ENCODE data around the gene CORT. TPM values are rescaled to one million over a fixed set of nuclear protein-coding genes. Genes with fewer than 3 reads are reported as not detected.

Gene CORT
- total and polyA plus RNA-seq, 2 of the 4 experiments (the other 2 are of a cell fraction), result 0.10 TPM; not detected in 1

- Histone ChIP-seq H3K9me3 (ENCODE audit: control insufficient read depth, insufficient read depth, low read length) (no peaks in the 10 kb centered on the region), H3K18ac (ENCODE audit: low read depth, low read length) (no peak overlapping the region), H3K27me3 (ENCODE audit: control insufficient read depth, insufficient read depth, low read length) (no peaks in the 10 kb centered on the region), H3K23ac (ENCODE audit: low read depth, low read length) (peak overlapping the region; percentile 39; the same call in 1 of the 2 replicates), H3K9ac (ENCODE audit: low read depth, low read length) (no peak overlapping the region), H3K14ac (replicated peaks; ENCODE audit: low read depth, low read length) (no peak overlapping the region), H3K36me3 (ENCODE audit: control insufficient read depth, insufficient read depth, low read length) (no peaks in the 10 kb centered on the region), H2BK5ac (ENCODE audit: low read depth, low read length, poor library complexity, severe bottlenecking) (no peak overlapping the region), H2AK5ac (ENCODE audit: low read depth, low read length) (no peak overlapping the region), H3K4ac (ENCODE audit: low read depth, low read length) (no peak overlapping the region), H3K4me1 (ENCODE audit: control insufficient read depth, insufficient read depth, low read length) (peaks cover 4% of the 10 kb centered on the region), H4K91ac (ENCODE audit: insufficient read depth, low read depth, low read length) (no peak overlapping the region), H2AK9ac (replicated peaks; ENCODE audit: low read depth, low read length, poor library complexity) (no peak overlapping the region), H3K27ac (ENCODE audit: insufficient read depth, low read length) (no peak overlapping the region), H4K5ac (ENCODE audit: low read depth, low read length) (no peak overlapping the region), H2BK20ac (ENCODE audit: low read depth, low read length) (no peak overlapping the region), H4K20me1 (ENCODE audit: insufficient read depth, low read length) (peaks cover 36% of the 10 kb centered on the region), H3K4me2 (ENCODE audit: low read depth, low read length) (no peak overlapping the region), H2BK15ac (ENCODE audit: low read depth, low read length) (no peak overlapping the region), H3K79me1 (ENCODE audit: low read depth in 1 of 2, low read length in 2 of 2) (peaks cover 27 to 62% of the 10 kb centered on the region in 2 experiments), H2AFZ (replicated peaks; ENCODE audit: low read length, poor library complexity) (no peak overlapping the region), H3K4me3 (ENCODE audit: insufficient read depth, low read depth, low read length) (no peak overlapping the region), H3K9me1 (ENCODE audit: insufficient read depth, low read length) (peaks cover 4% of the 10 kb centered on the region), H2BK120ac (ENCODE audit: low read depth, low read length) (no peak overlapping the region), H3K56ac (ENCODE audit: extremely low read depth, insufficient read depth, low read length) (no peak overlapping the region), H4K8ac (ENCODE audit: low read depth in 2 of 2, low read length in 2 of 2) (no peak overlapping the region)
- POLR2A ChIA-PET (ENCODE audit: unreplicated experiment), result no interaction called here
- in situ Hi-C loops (cut with MboI; ENCODE audit: low sequenced_read_pairs) (loop anchor here (5.0 kb wide), 1 partner anchor 113 kb away; no protein-coding TSS in a partner anchor), intact Hi-C loops (cut with micrococcal nuclease) (no loop called here), dilution Hi-C loops (cut with HindIII; ENCODE audit: low sequenced_read_pairs, unreplicated experiment) (no loop called here)
- WGBS, 2 experiments (ENCODE audit: extremely low coverage in 2 of 2, insufficient read length in 1 of 2), result 80% methylated on average over 1 of the region's 12 CpGs; no CpG with 5 or more reads in 1 of the 2 experiments
- CTCF ChIA-PET, result interaction anchor here (0.6 kb wide), 1 partner anchor 21 kb away, joined by 3 read pairs; no protein-coding TSS in a partner anchor
- ATAC-seq (ENCODE audit: low read depth) (no peak), DNase-seq (no peak)
- TF ChIP-seq ELK1 (IDR thresholded peaks at IDR 0.05; ENCODE audit: borderline replicate concordance, low read depth, low read length) (no peak), RCOR1 (IDR thresholded peaks at IDR 0.05; ENCODE audit: insufficient replicate concordance, low read length) (no peak), CTCF (conservative IDR thresholded peaks at IDR 0.05; ENCODE audit: low read depth, low read length) (no peak), NFE2L2 (IDR thresholded peaks at IDR 0.05; ENCODE audit: low read depth, low read length) (no peak), MAFK (IDR thresholded peaks at IDR 0.05; ENCODE audit: low read depth, low read length) (no peak), RFX5 (IDR thresholded peaks at IDR 0.05; ENCODE audit: low read depth, low read length) (no peak), SMC3 (IDR thresholded peaks at IDR 0.05; ENCODE audit: low read depth, low read length) (no peak), MAZ (IDR thresholded peaks at IDR 0.05; ENCODE audit: borderline replicate concordance, low read depth, low read length) (no peak), POLR2A (IDR thresholded peaks at IDR 0.05; ENCODE audit: low read depth, low read length) (no peak), CHD1 (IDR thresholded peaks at IDR 0.05; ENCODE audit: low read depth, low read length) (no peak), FOS (IDR thresholded peaks at IDR 0.05; ENCODE audit: low read depth, low read length) (no peak)
- TF ChIP-seq, protein P1, sequence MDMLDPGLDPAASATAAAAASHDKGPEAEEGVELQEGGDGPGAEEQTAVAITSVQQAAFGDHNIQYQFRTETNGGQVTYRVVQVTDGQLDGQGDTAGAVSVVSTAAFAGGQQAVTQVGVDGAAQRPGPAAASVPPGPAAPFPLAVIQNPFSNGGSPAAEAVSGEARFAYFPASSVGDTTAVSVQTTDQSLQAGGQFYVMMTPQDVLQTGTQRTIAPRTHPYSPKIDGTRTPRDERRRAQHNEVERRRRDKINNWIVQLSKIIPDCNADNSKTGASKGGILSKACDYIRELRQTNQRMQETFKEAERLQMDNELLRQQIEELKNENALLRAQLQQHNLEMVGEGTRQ (IDR thresholded peaks at IDR 0.05; ENCODE audit: low read depth, low read length), result no peak
- no TSS peak for BruUV-seq (replicated peaks)
Observed at GRCh38 chr1:10490286-10490970, 40.6 kb downstream of the CORT start.
